SHP77 treated with DMSO at 0.1 percent for 48 hours (cell line): ENCODE measurements around the gene SH3RF1.

Experiments
- DNase-seq: peaks from one replicate; lab custom pipeline; 2025; lab: John Stamatoyannopoulos, UW

Gene SH3RF1

GRCh38 chr4:169163495-169163894 is 107.3 kb downstream of the SH3RF1 start:
- DNase-seq: no peak

GRCh38 chr4:169160825-169161224 is 109.9 kb downstream of the SH3RF1 start:
- no peak for DNase-seq

- DNase-seq: no peak
These were observed 111.1 kb downstream of the SH3RF1 start for GRCh38 chr4:169159624-169160171.

GRCh38 chr4:169158861-169159260 is 111.9 kb downstream of the SH3RF1 start:
- DNase-seq: no peak

- no peak for DNase-seq
These were observed 112.7 kb downstream of the SH3RF1 start for GRCh38 chr4:169158046-169158445.

- no peak for DNase-seq
These were observed 114.4 kb downstream of the SH3RF1 start for GRCh38 chr4:169156392-169156791.

GRCh38 chr4:169154121-169154520 is 116.6 kb downstream of the SH3RF1 start:
- no peak for DNase-seq

GRCh38 chr4:169153481-169154087 is 117.2 kb downstream of the SH3RF1 start:
- DNase-seq: no peak

- no peak for DNase-seq
These were observed 117.9 kb downstream of the SH3RF1 start for GRCh38 chr4:169152899-169153298.

- no peak for DNase-seq
These were observed 118.7 kb downstream of the SH3RF1 start for GRCh38 chr4:169152098-169152497.

GRCh38 chr4:169151671-169152070 is 119.1 kb downstream of the SH3RF1 start:
- DNase-seq: no peak

GRCh38 chr4:169150806-169151205 is 120.0 kb downstream of the SH3RF1 start:
- DNase-seq: no peak

GRCh38 chr4:169148885-169149284 is 121.9 kb downstream of the SH3RF1 start:
- no peak for DNase-seq

GRCh38 chr4:169147191-169147590 is 123.6 kb downstream of the SH3RF1 start:
- no peak for DNase-seq

GRCh38 chr4:169144061-169144600 is 126.6 kb downstream of the SH3RF1 start:
- no peak for DNase-seq

- no peak for DNase-seq
These were observed 127.4 kb downstream of the SH3RF1 start for GRCh38 chr4:169143335-169143734.

GRCh38 chr4:169142906-169143305 is 127.8 kb downstream of the SH3RF1 start:
- DNase-seq: no peak

GRCh38 chr4:169142391-169142790 is 128.4 kb downstream of the SH3RF1 start:
- no peak for DNase-seq

GRCh38 chr4:169139021-169139420 is 131.7 kb downstream of the SH3RF1 start:
- DNase-seq: no peak

- DNase-seq: no peak
These were observed 133.2 kb downstream of the SH3RF1 start for GRCh38 chr4:169137558-169137920.

- DNase-seq: no peak
These were observed 133.8 kb downstream of the SH3RF1 start for GRCh38 chr4:169136796-169137557.

- DNase-seq: no peak
These were observed 134.4 kb downstream of the SH3RF1 start for GRCh38 chr4:169136330-169136729.

- no peak for DNase-seq
These were observed 135.0 kb downstream of the SH3RF1 start for GRCh38 chr4:169135776-169136175.
